GM10248 (cell line): ENCODE measurements around the gene EEF2KMT.

ENCODE experiments used
- CTCF ChIA-PET: fragments of 300-600 bp; sonication (Branson Sonifier 250); formaldehyde crosslinking; extraction: SDS; loops from one replicate; lab custom pipeline; 2021; ENCODE audit warnings: antibody characterized with exemption; lab: Yijun Ruan, JAX
- POLR2A ChIA-PET: fragments of 350-650 bp; sonication (Branson Sonifier 250); formaldehyde crosslinking; extraction: SDS; loops from one replicate; lab custom pipeline; 2020; ENCODE audit warnings: antibody characterized with exemption; lab: Yijun Ruan, JAX
- DNase-seq: peaks from one replicate; pipeline ENCODE4 v3.0.0; 2012; ENCODE audit errors: extremely low spot score
- TF ChIP-seq, protein P1 (sequence below): IDR thresholded peaks from 2 replicates; pipeline ENCODE4 v1.5.1; 2012; ENCODE audit warnings: mild to moderate bottlenecking, low read depth; ENCODE audit errors: extremely low read depth, missing control alignments, control extremely low read depth

EEF2KMT gene

DNA sequence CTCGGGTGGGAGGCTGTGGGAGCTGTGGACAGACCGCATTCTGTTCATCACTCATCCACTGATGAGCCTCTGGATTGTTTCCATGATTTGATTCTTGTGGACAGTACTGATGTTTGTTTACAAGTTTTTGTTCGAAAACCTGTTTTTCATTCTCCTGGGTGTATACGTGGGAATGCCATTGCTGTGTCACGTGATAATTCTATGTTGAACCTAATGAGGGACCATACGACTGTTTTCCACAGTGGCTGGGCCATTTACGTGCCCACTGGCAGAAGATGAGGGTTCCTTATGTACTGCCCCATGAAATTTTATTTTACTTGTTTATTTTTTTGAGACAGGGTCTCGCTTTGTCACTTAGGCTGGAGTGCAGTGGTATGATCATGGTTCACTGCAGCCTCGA is 28.5 kb downstream of the EEF2KMT start:
- POLR2A ChIA-PET, result no interaction called here
- DNase-seq, result no peak
- CTCF ChIA-PET, result interaction anchor here (1.5 to 1.8 kb wide), 2 partner anchors 8 to 11 kb away, joined by 3 to 4 read pairs; no protein-coding TSS in a partner anchor
- TF ChIP-seq, protein P1, sequence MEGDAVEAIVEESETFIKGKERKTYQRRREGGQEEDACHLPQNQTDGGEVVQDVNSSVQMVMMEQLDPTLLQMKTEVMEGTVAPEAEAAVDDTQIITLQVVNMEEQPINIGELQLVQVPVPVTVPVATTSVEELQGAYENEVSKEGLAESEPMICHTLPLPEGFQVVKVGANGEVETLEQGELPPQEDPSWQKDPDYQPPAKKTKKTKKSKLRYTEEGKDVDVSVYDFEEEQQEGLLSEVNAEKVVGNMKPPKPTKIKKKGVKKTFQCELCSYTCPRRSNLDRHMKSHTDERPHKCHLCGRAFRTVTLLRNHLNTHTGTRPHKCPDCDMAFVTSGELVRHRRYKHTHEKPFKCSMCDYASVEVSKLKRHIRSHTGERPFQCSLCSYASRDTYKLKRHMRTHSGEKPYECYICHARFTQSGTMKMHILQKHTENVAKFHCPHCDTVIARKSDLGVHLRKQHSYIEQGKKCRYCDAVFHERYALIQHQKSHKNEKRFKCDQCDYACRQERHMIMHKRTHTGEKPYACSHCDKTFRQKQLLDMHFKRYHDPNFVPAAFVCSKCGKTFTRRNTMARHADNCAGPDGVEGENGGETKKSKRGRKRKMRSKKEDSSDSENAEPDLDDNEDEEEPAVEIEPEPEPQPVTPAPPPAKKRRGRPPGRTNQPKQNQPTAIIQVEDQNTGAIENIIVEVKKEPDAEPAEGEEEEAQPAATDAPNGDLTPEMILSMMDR, result no peak

DNA sequence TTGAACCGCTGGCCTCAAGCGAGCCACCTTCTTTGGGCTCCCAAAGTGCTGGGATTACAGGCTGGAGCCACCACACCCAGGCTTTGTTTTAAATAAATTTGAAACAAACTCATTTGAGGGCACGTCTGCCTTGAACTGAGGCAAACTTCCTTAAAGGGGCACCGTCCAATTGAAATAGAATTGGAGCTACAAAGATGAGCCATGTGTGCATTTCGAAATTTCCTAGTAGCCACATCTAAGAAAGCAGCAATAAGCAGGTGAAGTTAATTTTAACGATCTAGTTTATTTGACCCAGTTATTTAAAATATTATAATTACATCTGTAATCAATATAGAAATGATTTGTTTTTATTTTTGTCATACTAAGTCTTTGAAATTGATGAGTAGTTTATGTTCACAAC is 31.1 kb downstream of the EEF2KMT start:
- CTCF ChIA-PET, result interaction anchor here (1.2 to 3.0 kb wide), 4 partner anchors 9 to 30 kb away, joined by 3 to 18 read pairs (median 5); no protein-coding TSS in a partner anchor
- TF ChIP-seq, protein P1, result no peak
- POLR2A ChIA-PET, result no interaction called here

DNA sequence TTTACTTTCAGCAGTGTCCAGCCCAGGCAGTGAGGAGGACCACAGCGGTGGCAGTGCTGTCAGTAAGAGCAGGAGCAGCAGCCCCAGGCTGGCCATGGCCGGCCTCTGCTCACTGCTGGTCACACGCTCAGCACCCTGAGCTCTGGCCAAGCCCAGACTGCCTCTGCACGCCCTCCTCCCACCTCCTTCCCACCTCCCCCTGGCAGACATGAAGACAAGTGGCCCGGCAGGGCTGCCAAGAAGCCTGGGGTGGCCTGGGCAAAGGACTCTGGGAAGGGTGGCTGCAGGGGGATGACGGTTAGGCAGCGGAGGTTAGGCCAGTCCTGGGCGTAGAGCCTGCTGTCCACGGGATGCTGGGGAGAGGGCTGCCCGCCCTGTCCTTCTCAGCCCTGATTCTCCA is 31.8 kb downstream of the EEF2KMT start, which contains the start of gene C16orf89:
C16orf89 (minus strand) TSS at position 144 of the 400 bp plus-strand sequence; CDS start at position 96, 48 bp downstream.
- ChIA-PET POLR2A (no interaction called here), CTCF (interaction anchor here (1.2 to 3.0 kb wide), 2 partner anchors 9 to 12 kb away, joined by 6 to 18 read pairs; no protein-coding TSS in a partner anchor)
- DNase-seq, result no peak
- TF ChIP-seq, protein P1, result no peak

More for the DNA sequence above, 31.1 kb downstream of the EEF2KMT start:
- no peak for DNase-seq

DNA sequence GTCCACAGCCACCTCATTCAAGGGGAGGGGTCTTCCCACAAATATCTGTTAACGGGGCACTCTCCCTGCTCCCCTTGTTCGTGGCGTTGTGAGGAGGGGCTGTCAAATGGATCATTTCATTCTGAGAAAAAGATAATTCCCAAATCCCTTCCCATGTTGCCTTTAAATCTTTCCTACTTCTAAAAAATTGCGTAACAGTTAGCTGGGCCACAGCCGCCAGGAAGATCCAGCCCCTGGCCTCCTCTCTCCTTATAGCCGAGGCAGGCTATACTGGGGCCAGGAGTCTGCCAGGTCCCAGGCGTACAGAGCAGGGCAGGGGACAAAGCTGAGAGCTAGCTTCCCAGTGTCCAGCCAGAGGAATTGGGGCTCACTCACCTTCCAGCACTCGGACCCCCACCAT is 32.3 kb downstream of the EEF2KMT start:
- TF ChIP-seq, protein P1, result no peak
- ChIA-PET CTCF (interaction anchor here (1.2 to 3.0 kb wide), 2 partner anchors 8 to 11 kb away, joined by 6 to 18 read pairs; no protein-coding TSS in a partner anchor), POLR2A (no interaction called here)
- no peak for DNase-seq

DNA sequence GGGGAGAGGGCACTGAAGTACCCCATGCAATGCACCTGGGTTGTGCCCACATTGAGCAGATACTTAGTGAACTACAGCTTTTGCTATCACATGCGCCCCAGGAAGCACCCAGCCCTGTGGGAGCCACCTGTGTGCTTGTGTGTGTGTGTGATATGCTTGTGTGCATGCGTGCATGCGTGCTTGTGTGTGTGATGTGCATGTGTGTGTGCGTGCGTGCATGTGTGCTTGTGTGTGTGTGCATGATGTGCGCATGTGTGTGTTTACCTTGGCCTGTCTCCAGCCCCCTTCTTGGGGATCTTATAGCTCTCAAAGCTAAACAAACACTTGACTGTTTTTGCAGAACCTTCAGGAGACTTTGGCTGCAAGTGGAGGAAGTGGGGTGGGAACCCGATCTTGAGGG is 32.7 kb downstream of the EEF2KMT start:
- TF ChIP-seq, protein P1, result no peak
- CTCF ChIA-PET, result interaction anchor here (1.2 to 3.0 kb wide), 3 partner anchors 8 to 20 kb away, joined by 3 to 18 read pairs (median 6); no protein-coding TSS in a partner anchor
- DNase-seq, result no peak
- POLR2A ChIA-PET, result no interaction called here

DNA sequence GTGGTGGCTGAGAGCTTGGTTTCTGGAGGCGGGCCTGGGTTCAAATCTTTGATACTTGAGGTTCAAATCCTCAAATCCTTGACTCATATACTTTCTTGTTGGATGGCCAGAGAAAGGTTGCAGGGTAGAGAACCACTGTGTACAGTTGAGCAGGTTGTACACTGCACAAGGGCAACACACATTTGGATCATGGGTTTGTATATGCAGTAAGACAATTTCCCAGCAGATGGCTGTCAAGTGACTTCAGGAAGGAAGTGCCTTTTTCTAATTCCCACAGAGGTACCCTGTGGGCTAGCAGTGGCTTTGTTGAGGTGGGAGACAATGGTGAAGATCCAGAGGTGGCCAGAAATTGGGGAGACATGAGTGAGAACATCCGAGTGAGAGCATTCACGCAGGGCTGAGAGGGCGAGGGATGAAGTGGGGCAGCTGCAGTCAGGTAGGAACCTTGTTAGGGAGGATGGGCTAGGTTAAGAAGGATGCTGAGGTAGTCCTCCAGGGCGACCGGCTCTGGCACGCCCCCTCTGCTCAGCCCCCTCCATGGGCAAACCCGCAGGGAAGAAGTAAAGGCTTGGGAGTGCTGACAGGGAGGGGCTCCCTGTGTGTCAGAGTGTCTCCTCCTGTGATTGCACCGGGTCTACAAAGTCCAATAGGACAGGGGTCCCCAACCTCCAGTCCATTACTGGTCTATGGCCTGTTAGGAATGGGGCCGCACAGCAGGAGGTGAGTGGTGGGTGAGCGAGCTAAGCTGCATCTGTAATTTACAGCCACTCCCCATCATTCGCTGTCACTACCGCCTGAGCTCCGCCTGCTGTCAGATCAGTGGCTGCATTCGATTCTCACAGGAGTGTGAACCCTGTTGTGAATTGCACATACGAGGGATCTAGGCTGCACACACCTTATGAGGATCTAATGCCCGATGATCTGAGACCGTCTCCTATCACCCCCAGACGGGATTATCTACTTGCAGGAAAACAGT is 34.5 kb downstream of the EEF2KMT start:
- TF ChIP-seq, protein P1, result no peak
- no peak for DNase-seq
- POLR2A ChIA-PET, result no interaction called here
- CTCF ChIA-PET, result interaction anchor here (0.7 to 1.7 kb wide), 2 partner anchors 12 to 103 kb away, joined by 3 read pairs; no protein-coding TSS in a partner anchor
